Gastrocnemius medialis (tissue), 4 donors: ENCODE data around the gene MSMB.

Experiments used
- POLR2A ChIP-seq, 2 donors: fragments of 450-650 bp; IDR thresholded peaks; one replicate each; pipeline ENCODE4 v1.6.1; 2017; ENCODE audit warnings: antibody characterized with exemption in 2 of 2, mild to moderate bottlenecking in 2 of 2, moderate library complexity in 2 of 2
- TF ChIP-seq, protein P1 (sequence below), 5 experiments: fragments of 450-650 bp in 3 of 5; fragments of 200-600 bp in 2 of 5; sonication (generic) in 2 of 5; IDR thresholded peaks in 4 of 5; conservative IDR thresholded peaks in 1 of 5; 1 replicate in 4 of 5; 2 replicates in 1 of 5; pipeline ENCODE4 v1.5.1; 2016 to 2019; ENCODE audit warnings: antibody characterized with exemption in 5 of 5, mild to moderate bottlenecking in 3 of 5, moderate library complexity in 3 of 5

DNA sequence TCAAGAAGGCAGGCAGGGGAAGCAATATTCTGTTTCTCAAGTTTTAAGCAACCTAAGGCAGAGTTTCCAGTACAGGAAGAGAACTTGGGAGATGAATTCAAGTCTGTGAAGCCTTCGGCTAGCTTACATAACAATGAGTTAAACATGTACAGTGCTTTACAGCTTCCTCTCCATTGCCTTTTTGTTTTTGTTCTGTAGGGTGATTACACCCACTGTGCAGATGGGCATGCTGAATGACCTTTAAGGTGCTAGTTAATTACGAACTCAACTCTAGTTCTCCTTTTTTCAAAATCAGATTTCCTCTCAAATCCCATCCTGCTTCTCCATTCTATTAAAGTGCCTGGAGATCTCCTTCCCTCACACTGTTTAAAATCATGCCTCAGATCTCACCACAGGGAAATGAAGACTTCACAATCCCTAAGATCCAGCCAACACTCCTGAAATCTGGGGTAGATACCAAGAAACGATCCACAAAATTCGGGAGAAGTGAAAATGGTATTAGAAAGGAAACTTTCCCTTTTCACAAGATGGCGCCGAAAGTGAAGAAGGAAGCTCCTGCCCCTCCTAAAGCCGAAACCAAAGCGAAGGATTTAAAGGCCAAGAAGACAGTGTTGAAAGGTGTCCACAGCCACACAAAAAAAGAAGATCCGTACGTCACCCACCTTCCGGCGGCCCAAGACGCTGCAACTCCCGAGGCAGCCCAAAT lies 16.8 kb upstream of the MSMB start:
- TF ChIP-seq POLR2A (IDR thresholded peaks at IDR 0.05): no peak
- TF ChIP-seq, protein P1, sequence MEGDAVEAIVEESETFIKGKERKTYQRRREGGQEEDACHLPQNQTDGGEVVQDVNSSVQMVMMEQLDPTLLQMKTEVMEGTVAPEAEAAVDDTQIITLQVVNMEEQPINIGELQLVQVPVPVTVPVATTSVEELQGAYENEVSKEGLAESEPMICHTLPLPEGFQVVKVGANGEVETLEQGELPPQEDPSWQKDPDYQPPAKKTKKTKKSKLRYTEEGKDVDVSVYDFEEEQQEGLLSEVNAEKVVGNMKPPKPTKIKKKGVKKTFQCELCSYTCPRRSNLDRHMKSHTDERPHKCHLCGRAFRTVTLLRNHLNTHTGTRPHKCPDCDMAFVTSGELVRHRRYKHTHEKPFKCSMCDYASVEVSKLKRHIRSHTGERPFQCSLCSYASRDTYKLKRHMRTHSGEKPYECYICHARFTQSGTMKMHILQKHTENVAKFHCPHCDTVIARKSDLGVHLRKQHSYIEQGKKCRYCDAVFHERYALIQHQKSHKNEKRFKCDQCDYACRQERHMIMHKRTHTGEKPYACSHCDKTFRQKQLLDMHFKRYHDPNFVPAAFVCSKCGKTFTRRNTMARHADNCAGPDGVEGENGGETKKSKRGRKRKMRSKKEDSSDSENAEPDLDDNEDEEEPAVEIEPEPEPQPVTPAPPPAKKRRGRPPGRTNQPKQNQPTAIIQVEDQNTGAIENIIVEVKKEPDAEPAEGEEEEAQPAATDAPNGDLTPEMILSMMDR (IDR thresholded peaks at IDR 0.05 in 4 of 5, conservative IDR thresholded peaks at IDR 0.05 in 1 of 5): no peak
